Stimulated activated CD4-positive, alpha-beta T cell treated with anti-CD3 and anti-CD28 coated beads, TNF-alpha, amount 100 ng/mL, for 48 hours (primary cell): ENCODE results near the gene TMBIM6.
"Not testable (repeated sequence)": the region's sequence is repeated elsewhere in the genome, so short reads cannot be mapped to it uniquely, and the experiment has no call there.

ENCODE experiments used
- DNase-seq, 3 donors: peaks; one replicate each; pipeline ENCODE4 v3.0.0-alpha.2; 2020; ENCODE audit warnings: low read depth in 3 of 3

Gene TMBIM6

GRCh38 chr12:49730050-49730449, 11.3 kb upstream of the TMBIM6 start:
- no peak for DNase-seq

- no peak for DNase-seq
Measured at GRCh38 chr12:49730568-49731101, 10.7 kb upstream of the TMBIM6 start.

- DNase-seq, result no peak
Measured at GRCh38 chr12:49733219-49734017, 7.9 kb upstream of the TMBIM6 start.

- DNase-seq, result not testable (repeated sequence)
Measured at GRCh38 chr12:49734900-49735299, 6.5 kb upstream of the TMBIM6 start.

GRCh38 chr12:49738721-49739120, 2.6 kb upstream of the TMBIM6 start:
- DNase-seq, result not testable (repeated sequence)

- DNase-seq, result not testable (repeated sequence)
Measured at GRCh38 chr12:49740277-49740676, 1.1 kb upstream of the TMBIM6 start.

GRCh38 chr12:49741882-49742620, 694 bp downstream of the TMBIM6 start:
- DNase-seq, result peak; percentile 72 to 89 (median 82)

GRCh38 chr12:49744363-49744885, 3.1 kb downstream of the TMBIM6 start:
- DNase-seq, result no peak

- no peak for DNase-seq
Measured at GRCh38 chr12:49748306-49748705, 6.9 kb downstream of the TMBIM6 start.

GRCh38 chr12:49748800-49749199, 7.4 kb downstream of the TMBIM6 start:
- DNase-seq, result no peak

GRCh38 chr12:49750027-49750995, 9.0 kb downstream of the TMBIM6 start:
- DNase-seq, result peak; percentile 36 to 61 (median 50)

GRCh38 chr12:49750996-49751393, 9.6 kb downstream of the TMBIM6 start:
- DNase-seq, result no peak

- no peak for DNase-seq
Measured at GRCh38 chr12:49761677-49762467, 20.5 kb downstream of the TMBIM6 start.

GRCh38 chr12:49762468-49762847, 21.1 kb downstream of the TMBIM6 start:
- no peak for DNase-seq

GRCh38 chr12:49763006-49763591, 21.7 kb downstream of the TMBIM6 start:
- peak; percentile 68 to 73 (median 70) for DNase-seq

GRCh38 chr12:49764126-49764525, 22.8 kb downstream of the TMBIM6 start:
- no peak for DNase-seq

GRCh38 chr12:49766115-49766455, 24.7 kb downstream of the TMBIM6 start:
- no peak for DNase-seq

GRCh38 chr12:49767333-49767732, 26.0 kb downstream of the TMBIM6 start:
- no peak for DNase-seq

GRCh38 chr12:49773102-49773501, 31.7 kb downstream of the TMBIM6 start:
- DNase-seq, result not testable (repeated sequence)

- peak; percentile 34 to 40 (median 36) for DNase-seq
Measured at GRCh38 chr12:49776413-49776812, 35.1 kb downstream of the TMBIM6 start.
